Nephron progenitor cell (in vitro differentiated cells): ENCODE measurements around the gene CERS2.
A peak's percentile ranks its signal among the peaks of the same experiment; 100 is the strongest.

Experiments used
- DNase-seq: peaks from one replicate; pipeline ENCODE4 v3.0.0; 2021
- H3K27ac Mint-ChIP-seq: 2 replicates; pipeline ENCODE4 v1.8.0; 2021; ENCODE audit warnings: mild to moderate bottlenecking, moderate library complexity, mixed read lengths
- H3K27me3 Mint-ChIP-seq: 2 replicates; pipeline ENCODE4 v1.8.0; 2021; ENCODE audit warnings: mild to moderate bottlenecking, low read depth, mixed read lengths; ENCODE audit not compliant: poor library complexity
- H3K36me3 Mint-ChIP-seq: 2 replicates; pipeline ENCODE4 v1.8.0; 2021; ENCODE audit warnings: low read depth, mixed read lengths
- H3K4me1 Mint-ChIP-seq: 2 replicates; pipeline ENCODE4 v1.8.0; 2021; ENCODE audit warnings: mixed read lengths
- H3K4me3 Mint-ChIP-seq: 2 replicates; pipeline ENCODE4 v1.8.0; 2021; ENCODE audit warnings: mild to moderate bottlenecking, moderate library complexity, mixed read lengths
- H3K9me3 Mint-ChIP-seq: 2 replicates; pipeline ENCODE4 v1.8.0; 2021; ENCODE audit warnings: mild to moderate bottlenecking, moderate library complexity, mixed read lengths
- TF ChIP-seq, protein P1 (sequence below): fragments of 200-600 bp; sonication (generic); IDR thresholded peaks from 2 replicates; pipeline ENCODE4 v1.5.0; 2021; ENCODE audit warnings: antibody characterized with exemption

CERS2 gene

GRCh38 chr1:150981805-150982712 is 7.4 kb upstream of the CERS2 start, which contains the start of gene ANXA9:
Gene ANXA9, plus strand, starts transcription at chr1:150982292. Its CDS starts 814 bp downstream, at chr1:150983106.
- Mint-ChIP-seq H3K36me3 (no peaks in the 10 kb centered on the region), H3K4me3 (peak within 1 kb of the TSS; percentile 49), H3K27me3 (peaks cover 4% of the 10 kb centered on the region), H3K9me3 (no peaks in the 10 kb centered on the region), H3K4me1 (peaks cover 73% of the 10 kb centered on the region), H3K27ac (peak within 1 kb of the TSS; percentile 72)
- TF ChIP-seq, protein P1, sequence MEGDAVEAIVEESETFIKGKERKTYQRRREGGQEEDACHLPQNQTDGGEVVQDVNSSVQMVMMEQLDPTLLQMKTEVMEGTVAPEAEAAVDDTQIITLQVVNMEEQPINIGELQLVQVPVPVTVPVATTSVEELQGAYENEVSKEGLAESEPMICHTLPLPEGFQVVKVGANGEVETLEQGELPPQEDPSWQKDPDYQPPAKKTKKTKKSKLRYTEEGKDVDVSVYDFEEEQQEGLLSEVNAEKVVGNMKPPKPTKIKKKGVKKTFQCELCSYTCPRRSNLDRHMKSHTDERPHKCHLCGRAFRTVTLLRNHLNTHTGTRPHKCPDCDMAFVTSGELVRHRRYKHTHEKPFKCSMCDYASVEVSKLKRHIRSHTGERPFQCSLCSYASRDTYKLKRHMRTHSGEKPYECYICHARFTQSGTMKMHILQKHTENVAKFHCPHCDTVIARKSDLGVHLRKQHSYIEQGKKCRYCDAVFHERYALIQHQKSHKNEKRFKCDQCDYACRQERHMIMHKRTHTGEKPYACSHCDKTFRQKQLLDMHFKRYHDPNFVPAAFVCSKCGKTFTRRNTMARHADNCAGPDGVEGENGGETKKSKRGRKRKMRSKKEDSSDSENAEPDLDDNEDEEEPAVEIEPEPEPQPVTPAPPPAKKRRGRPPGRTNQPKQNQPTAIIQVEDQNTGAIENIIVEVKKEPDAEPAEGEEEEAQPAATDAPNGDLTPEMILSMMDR: no peak
- DNase-seq: no peak

- peak; percentile 57 for DNase-seq
- Mint-ChIP-seq H3K4me3 (peak overlapping the region; percentile 49), H3K9me3 (no peaks in the 10 kb centered on the region), H3K27me3 (peaks cover 7% of the 10 kb centered on the region), H3K36me3 (no peaks in the 10 kb centered on the region), H3K27ac (peak overlapping the region; percentile 72), H3K4me1 (peaks cover 75% of the 10 kb centered on the region)
- TF ChIP-seq, protein P1: no peak
Observed at GRCh38 chr1:150981177-150981804, 6.7 kb upstream of the CERS2 start.

DNA sequence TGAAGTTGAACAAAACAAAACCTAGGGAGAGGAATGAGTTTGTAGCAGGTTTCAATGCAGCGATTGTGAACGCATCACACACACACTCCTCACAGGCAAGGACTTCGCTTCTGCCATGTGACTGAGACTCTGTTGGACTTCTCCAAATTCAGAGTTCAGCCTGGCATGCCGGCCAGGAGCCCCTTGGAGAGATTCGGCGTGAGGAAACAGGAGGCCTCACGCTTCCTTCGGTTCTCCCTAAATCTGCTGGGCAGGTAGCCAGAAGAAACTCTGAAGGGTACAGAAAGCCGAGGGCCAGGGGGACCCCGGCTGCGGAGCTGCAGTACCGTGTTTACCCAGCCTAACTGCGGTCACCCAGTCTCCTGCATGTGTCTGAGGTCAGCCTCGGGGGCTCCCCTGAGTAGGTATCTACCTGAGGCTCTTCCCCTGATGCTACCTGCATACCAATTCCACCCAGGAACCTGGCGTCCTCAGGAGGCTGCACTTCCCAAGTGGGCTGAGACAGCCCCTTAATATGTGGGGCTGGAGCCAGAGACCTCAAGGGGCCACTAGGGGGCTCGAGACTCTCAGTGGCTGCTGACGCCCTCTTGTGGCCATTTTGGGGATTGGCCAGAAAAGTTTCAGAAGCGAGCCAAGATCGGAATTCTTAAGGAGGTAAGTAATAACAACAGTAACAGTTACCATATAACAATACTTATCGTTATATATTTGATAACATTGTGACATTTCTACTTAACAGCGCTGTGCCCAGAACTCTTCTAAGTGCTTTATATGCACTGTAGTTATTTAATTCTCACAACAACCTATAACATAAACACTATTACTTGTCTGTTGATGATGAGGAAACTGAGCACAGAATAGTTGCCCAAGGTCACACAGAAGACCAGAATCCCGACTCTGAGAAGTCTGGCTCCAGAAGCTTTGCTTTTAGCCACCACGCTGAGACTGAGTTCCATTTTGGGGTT is 4.7 kb upstream of the CERS2 start:
- TF ChIP-seq, protein P1: peak; percentile 100
- Mint-ChIP-seq H3K9me3 (no peaks in the 10 kb centered on the region), H3K4me1 (peaks cover 56% of the 10 kb centered on the region), H3K4me3 (no peak overlapping the region), H3K27ac (no peak overlapping the region), H3K27me3 (peaks cover 7% of the 10 kb centered on the region), H3K36me3 (no peaks in the 10 kb centered on the region)
- DNase-seq: peak; percentile 92

DNA sequence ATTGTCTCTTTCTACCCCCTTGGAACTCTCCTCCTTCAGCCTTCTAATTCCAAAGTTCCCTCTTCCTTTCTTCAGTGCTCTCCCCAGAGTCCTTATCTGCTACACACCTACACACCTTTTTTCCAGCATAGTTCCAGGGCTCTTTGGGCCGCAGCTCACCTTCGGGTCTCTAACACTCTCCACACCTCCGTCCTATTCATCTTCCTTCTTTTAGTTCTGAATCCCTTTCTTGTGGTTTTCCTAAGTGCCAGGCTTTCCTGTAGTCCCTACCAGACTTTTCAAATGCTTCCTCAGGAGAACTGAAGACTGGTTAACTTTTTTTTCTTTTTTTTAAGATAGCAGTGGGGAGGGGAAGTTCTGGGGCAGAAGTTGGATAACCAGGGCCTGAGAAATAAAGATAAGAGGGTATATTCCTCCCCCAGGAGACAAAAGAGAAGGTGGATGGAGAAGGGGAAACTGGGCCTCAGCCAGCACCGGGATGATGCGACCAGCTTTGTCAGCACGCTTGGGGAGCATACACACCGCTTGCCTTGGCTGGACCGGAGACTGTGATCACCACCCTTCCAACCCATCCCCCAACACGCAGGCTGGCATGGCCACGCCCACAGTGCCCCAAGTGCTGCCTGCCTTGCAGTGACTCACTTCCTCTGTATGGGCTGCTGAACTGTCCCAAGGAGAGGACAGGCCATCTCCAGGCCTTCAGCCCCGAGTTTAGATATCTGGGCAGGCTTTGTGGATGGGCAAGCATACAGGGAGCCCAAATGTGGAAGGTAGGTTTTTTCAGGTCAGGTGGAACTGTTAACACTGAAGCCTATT is 2.5 kb upstream of the CERS2 start:
- H3K9me3 Mint-ChIP-seq: no peaks in the 10 kb centered on the region
- TF ChIP-seq, protein P1: no peak
- H3K27ac Mint-ChIP-seq: no peak overlapping the region
- H3K36me3 Mint-ChIP-seq: no peaks in the 10 kb centered on the region
- peaks cover 3% of the 10 kb centered on the region for H3K27me3 Mint-ChIP-seq
- H3K4me1 Mint-ChIP-seq: peaks cover 57% of the 10 kb centered on the region
- H3K4me3 Mint-ChIP-seq: peak overlapping the region; percentile 78
- no peak for DNase-seq

GRCh38 chr1:150976401-150976821 is 1.8 kb upstream of the CERS2 start:
- H3K27me3 Mint-ChIP-seq: peaks cover 3% of the 10 kb centered on the region
- H3K36me3 Mint-ChIP-seq: no peaks in the 10 kb centered on the region
- peaks cover 57% of the 10 kb centered on the region for H3K4me1 Mint-ChIP-seq
- TF ChIP-seq, protein P1: no peak
- no peak overlapping the region for H3K27ac Mint-ChIP-seq
- DNase-seq: no peak
- peak overlapping the region; percentile 78 for H3K4me3 Mint-ChIP-seq
- no peaks in the 10 kb centered on the region for H3K9me3 Mint-ChIP-seq
